DND-41 (cell line): ENCODE data around the gene MICAL3.

Experiments used
- ATAC-seq: fragments of 200-7000 bp; cut with Tn5 transposase; 3 replicates; pipeline ENCODE4 v1.9.1; 2021; ENCODE audit warnings: low read depth; ENCODE audit not compliant: insufficient read depth
- DNase-seq: peaks from one replicate; pipeline ENCODE4 v3.0.0-alpha.2; 2020
- H2AFZ ChIP-seq: 2 replicates; pipeline ENCODE4 v1.6.0; 2012; ENCODE audit warnings: low read depth, low read length
- H3K27ac ChIP-seq: 2 replicates; pipeline ENCODE4 v1.5.1; 2012; ENCODE audit warnings: low read length, inconsistent platforms
- H3K27me3 ChIP-seq: fragments of 200-600 bp; sonication (generic); 2 replicates; pipeline ENCODE4 v1.6.0; 2012; ENCODE audit warnings: low read length, mild to moderate bottlenecking, inconsistent platforms; ENCODE audit not compliant: insufficient read depth, poor library complexity
- H3K36me3 ChIP-seq: 2 replicates; pipeline ENCODE4 v1.5.1; 2012; ENCODE audit warnings: low read length, inconsistent platforms; ENCODE audit not compliant: insufficient read depth
- H3K4me1 ChIP-seq: 2 replicates; pipeline ENCODE4 v1.5.1; 2012; ENCODE audit warnings: mild to moderate bottlenecking, low read length; ENCODE audit not compliant: insufficient read depth
- H3K4me2 ChIP-seq: 2 replicates; pipeline ENCODE4 v1.6.0; 2012; ENCODE audit warnings: mild to moderate bottlenecking, moderate library complexity, low read length, inconsistent platforms; ENCODE audit not compliant: insufficient read depth
- H3K4me3 ChIP-seq, 2 experiments: fragments of 200-600 bp in 1 of 2; shearing (Covaris generic) in 1 of 2; 2 replicates each; pipeline ENCODE4 v1.5.1; 2012 to 2016; ENCODE audit warnings: inconsistent platforms in 2 of 2, low read length in 2 of 2, mild to moderate bottlenecking in 2 of 2, low read depth in 1 of 2, moderate library complexity in 1 of 2
- H3K79me2 ChIP-seq: 2 replicates; pipeline ENCODE4 v1.6.0; 2012; ENCODE audit warnings: low read length, inconsistent platforms; ENCODE audit not compliant: insufficient read depth
- H3K9ac ChIP-seq: 2 replicates; pipeline ENCODE4 v1.6.0; 2012; ENCODE audit warnings: low read depth, mild to moderate bottlenecking, inconsistent platforms, low read length, moderate library complexity
- H3K9me3 ChIP-seq: 2 replicates; pipeline ENCODE4 v1.5.1; 2012; ENCODE audit warnings: low read length, moderate library complexity, mild to moderate bottlenecking, inconsistent platforms; ENCODE audit not compliant: insufficient read depth, severe bottlenecking
- H4K20me1 ChIP-seq: 2 replicates; pipeline ENCODE4 v1.6.0; 2012; ENCODE audit warnings: low read length; ENCODE audit not compliant: insufficient read depth
- CTCF ChIP-seq: IDR thresholded peaks from 2 replicates; pipeline ENCODE4 v1.5.1; 2012; ENCODE audit warnings: borderline replicate concordance, low read length, moderate library complexity, mild to moderate bottlenecking; ENCODE audit not compliant: poor library complexity, severe bottlenecking; ENCODE audit errors: extremely low read depth
- EZH2 ChIP-seq: IDR thresholded peaks from 3 replicates; pipeline ENCODE4 v1.6.1; 2012; ENCODE audit warnings: borderline replicate concordance, low read depth, mild to moderate bottlenecking, moderate library complexity, low read length, inconsistent platforms; ENCODE audit not compliant: severe bottlenecking

Gene MICAL3

GRCh38 chr22:17772958-17773605 is 251.3 kb downstream of the MICAL3 start:
- no peak for DNase-seq
- Histone ChIP-seq H3K9ac (peak overlapping the region; percentile 88), H2AFZ (peak overlapping the region; percentile 33; the same call in 1 of the 2 replicates), H3K79me2 (peaks cover 75% of the 10 kb centered on the region), H3K4me1 (peaks cover 61% of the 10 kb centered on the region), H3K9me3 (no peaks in the 10 kb centered on the region), H3K27ac (peak overlapping the region; percentile 77), H3K36me3 (peaks cover 29% of the 10 kb centered on the region), H3K4me2 (peak overlapping the region; percentile 97), H3K27me3 (no peaks in the 10 kb centered on the region), H3K4me3 (peak overlapping the region; percentile 69 to 88; a peak in 3 of 4 replicates), H4K20me1 (peaks cover 50% of the 10 kb centered on the region)
- ATAC-seq: peak; percentile 8; the same call in 1 of the 3 replicates
- TF ChIP-seq CTCF (peak; percentile 1), EZH2 (no peak)

GRCh38 chr22:17772249-17772957 is 252.0 kb downstream of the MICAL3 start:
- ATAC-seq (no peak), DNase-seq (no peak)
- H3K79me2 ChIP-seq: peaks cover 75% of the 10 kb centered on the region
- TF ChIP-seq EZH2 (no peak), CTCF (no peak)
- H2AFZ ChIP-seq: no peak overlapping the region
- peaks cover 57% of the 10 kb centered on the region for H3K4me1 ChIP-seq
- H3K9me3 ChIP-seq: no peaks in the 10 kb centered on the region
- H3K27ac ChIP-seq: peak overlapping the region; percentile 77
- H3K9ac ChIP-seq: peak overlapping the region; percentile 88
- peaks cover 29% of the 10 kb centered on the region for H3K36me3 ChIP-seq
- peak overlapping the region; percentile 97 for H3K4me2 ChIP-seq
- H3K4me3 ChIP-seq: peak overlapping the region in 1 of 2 experiments; percentile 88; a peak in 2 of 4 replicates
- no peaks in the 10 kb centered on the region for H3K27me3 ChIP-seq
- H4K20me1 ChIP-seq: peaks cover 57% of the 10 kb centered on the region

- TF ChIP-seq CTCF: no peak
- no peak for TF ChIP-seq EZH2
- H3K27me3 ChIP-seq: no peaks in the 10 kb centered on the region
- no peak overlapping the region for H3K27ac ChIP-seq
- DNase-seq: no peak
- peaks cover 86% of the 10 kb centered on the region for H3K79me2 ChIP-seq
- H4K20me1 ChIP-seq: peaks cover 66% of the 10 kb centered on the region
- H3K9me3 ChIP-seq: no peaks in the 10 kb centered on the region
- H3K4me2 ChIP-seq: 0 out of 2 replicates have a peak overlapping the region, but pooled peaks have one; percentile 12
- peaks cover 29% of the 10 kb centered on the region for H3K36me3 ChIP-seq
- H3K9ac ChIP-seq: no peak overlapping the region; the same call in 1 of the 2 replicates
- H2AFZ ChIP-seq: no peak overlapping the region
- no peak overlapping the region for H3K4me3 ChIP-seq
- H3K4me1 ChIP-seq: peaks cover 40% of the 10 kb centered on the region
- no peak for ATAC-seq
Measured at GRCh38 chr22:17770180-17771077, 253.9 kb downstream of the MICAL3 start.
